GM19468 (cell line): Measurements from ENCODE around the gene MINDY1.

ENCODE experiments used
- ATAC-seq: cut with Tn5 transposase; IDR thresholded peaks from one replicate; pipeline ENCODE4 v1.9.1; 2021; ENCODE audit warnings: mild to moderate bottlenecking, moderate library complexity, moderate number of reproducible peaks; ENCODE audit not compliant: unreplicated experiment; ENCODE audit errors: extremely low read depth

The MINDY1 gene

GRCh38 chr1:150994248-150994647 lies 12.5 kb downstream of the MINDY1 start:
- ATAC-seq: no peak

GRCh38 chr1:150992626-150993025 lies 14.1 kb downstream of the MINDY1 start:
- ATAC-seq: no peak

GRCh38 chr1:150987924-150988323 lies 18.8 kb downstream of the MINDY1 start:
- no peak for ATAC-seq

- no peak for ATAC-seq
Measured at GRCh38 chr1:150985179-150985825, 21.4 kb downstream of the MINDY1 start.

GRCh38 chr1:150981805-150982712 lies 24.6 kb downstream of the MINDY1 start, which contains the start of gene ANXA9:
Gene ANXA9 (plus strand): TSS chr1:150982292. CDS start chr1:150983106, 814 bp downstream.
- ATAC-seq: no peak

GRCh38 chr1:150981177-150981804 lies 25.4 kb downstream of the MINDY1 start:
- no peak for ATAC-seq

- no peak for ATAC-seq
Measured at GRCh38 chr1:150979092-150980056, 27.3 kb downstream of the MINDY1 start.

- no peak for ATAC-seq
Measured at GRCh38 chr1:150976879-150977694, 29.6 kb downstream of the MINDY1 start.

GRCh38 chr1:150976401-150976821 lies 30.3 kb downstream of the MINDY1 start:
- ATAC-seq: no peak

GRCh38 chr1:150974580-150975478 lies 31.9 kb downstream of the MINDY1 start, which contains the start of gene CERS2:
Gene CERS2 (minus strand): TSS chr1:150974835. CDS start chr1:150969090, 5,745 bp downstream.
- peak; percentile 18 for ATAC-seq

GRCh38 chr1:150973836-150974579 lies 32.7 kb downstream of the MINDY1 start:
- ATAC-seq: peak; percentile 11

GRCh38 chr1:150973258-150973835 lies 33.4 kb downstream of the MINDY1 start:
- no peak for ATAC-seq

- no peak for ATAC-seq
Measured at GRCh38 chr1:150972417-150972940, 34.2 kb downstream of the MINDY1 start.

GRCh38 chr1:150971583-150972416 lies 34.9 kb downstream of the MINDY1 start:
- no peak for ATAC-seq

- no peak for ATAC-seq
Measured at GRCh38 chr1:150970808-150971582, 35.7 kb downstream of the MINDY1 start.
